HG02852 (cell line): ENCODE data around the gene DNAH2.

Experiments used
- ATAC-seq: cut with Tn5 transposase; IDR thresholded peaks from one replicate; pipeline ENCODE4 v1.9.1; 2021; ENCODE audit warnings: mild to moderate bottlenecking, moderate library complexity; ENCODE audit not compliant: unreplicated experiment

Gene DNAH2

GRCh38 chr17:7818746-7819645 is 101.5 kb downstream of the DNAH2 start:
- no peak for ATAC-seq

DNA sequence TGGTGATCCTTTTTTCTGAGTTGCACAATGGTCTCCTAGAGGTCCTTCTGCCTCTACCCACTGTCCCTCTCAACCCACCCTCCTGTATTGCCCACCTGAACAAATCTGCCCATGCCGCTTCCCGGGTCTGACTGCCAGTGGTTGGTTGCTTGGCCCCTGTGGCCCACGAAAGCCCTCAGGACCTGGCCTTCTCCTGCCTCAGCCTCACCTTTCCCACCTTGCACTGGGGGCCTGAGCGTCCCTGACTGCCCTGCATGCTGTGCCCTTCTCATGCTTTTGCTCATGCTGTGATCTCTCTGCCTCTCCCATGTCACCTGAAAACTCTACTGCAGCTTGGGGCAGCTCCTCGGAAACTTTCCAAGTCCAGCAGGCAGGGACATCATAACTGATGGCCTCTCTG is 102.7 kb downstream of the DNAH2 start:
- no peak for ATAC-seq

- no peak for ATAC-seq
Observed at GRCh38 chr17:7822126-7822525, 104.6 kb downstream of the DNAH2 start.

GRCh38 chr17:7823581-7824001 is 106.0 kb downstream of the DNAH2 start:
- ATAC-seq = no peak

DNA sequence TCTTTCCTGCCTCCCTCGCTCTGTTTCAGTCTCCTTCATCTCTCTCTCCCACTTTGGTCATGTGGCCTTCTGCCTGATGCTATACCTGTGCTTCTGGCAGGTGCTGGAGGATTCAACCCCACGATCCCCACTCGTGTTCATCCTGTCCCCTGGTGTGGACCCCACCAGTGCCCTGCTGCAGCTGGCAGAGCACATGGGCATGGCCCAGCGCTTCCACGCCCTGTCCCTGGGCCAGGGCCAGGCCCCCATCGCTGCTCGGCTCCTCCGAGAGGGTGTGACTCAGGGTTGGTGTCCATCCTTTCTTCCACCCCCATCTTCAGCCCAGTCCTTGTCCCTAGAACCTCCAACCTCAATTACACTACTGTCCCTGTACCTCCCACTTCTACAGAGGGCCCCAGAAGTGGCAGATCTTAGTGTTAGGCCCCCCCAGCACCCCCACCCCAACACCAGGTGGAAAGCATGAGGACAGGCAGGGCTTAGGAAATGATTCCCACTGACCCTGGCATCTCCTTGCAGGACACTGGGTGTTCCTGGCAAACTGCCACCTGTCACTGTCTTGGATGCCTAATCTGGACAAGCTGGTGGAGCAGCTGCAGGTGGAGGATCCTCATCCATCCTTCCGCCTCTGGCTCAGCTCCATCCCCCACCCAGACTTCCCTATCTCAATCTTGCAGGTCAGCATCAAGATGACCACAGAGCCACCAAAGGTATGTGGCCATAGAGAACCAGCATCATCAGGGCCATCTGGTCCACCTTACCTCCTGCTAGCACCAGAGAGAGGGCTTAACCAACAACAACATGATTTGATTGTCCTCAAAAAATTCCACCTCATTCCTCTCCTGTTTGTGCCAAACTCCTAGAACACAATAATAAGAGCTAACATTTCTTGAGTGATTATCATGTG is 106.7 kb downstream of the DNAH2 start:
- ATAC-seq = no peak

- ATAC-seq = no peak
Observed at GRCh38 chr17:7825206-7825990, 107.9 kb downstream of the DNAH2 start.

- ATAC-seq = no peak
Observed at GRCh38 chr17:7830616-7831015, 113.1 kb downstream of the DNAH2 start.

DNA sequence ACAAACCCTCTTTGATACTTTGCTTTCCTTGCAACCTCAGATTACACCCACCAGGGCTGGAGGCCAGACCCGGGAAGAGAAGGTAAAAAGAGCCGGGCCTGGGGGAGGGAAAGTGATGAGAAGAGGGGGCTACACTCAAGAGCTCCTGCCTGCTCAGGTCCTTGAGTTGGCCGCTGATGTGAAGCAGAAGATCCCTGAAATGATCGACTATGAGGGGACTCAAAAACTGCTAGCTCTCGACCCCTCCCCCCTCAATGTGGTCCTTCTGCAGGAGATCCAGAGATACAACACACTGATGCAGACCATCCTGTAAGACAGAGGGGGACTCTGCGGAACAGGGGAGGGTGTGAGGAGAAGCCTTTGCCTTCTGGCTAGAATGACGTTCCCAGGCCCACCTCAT is 113.7 kb downstream of the DNAH2 start:
- no peak for ATAC-seq

DNA sequence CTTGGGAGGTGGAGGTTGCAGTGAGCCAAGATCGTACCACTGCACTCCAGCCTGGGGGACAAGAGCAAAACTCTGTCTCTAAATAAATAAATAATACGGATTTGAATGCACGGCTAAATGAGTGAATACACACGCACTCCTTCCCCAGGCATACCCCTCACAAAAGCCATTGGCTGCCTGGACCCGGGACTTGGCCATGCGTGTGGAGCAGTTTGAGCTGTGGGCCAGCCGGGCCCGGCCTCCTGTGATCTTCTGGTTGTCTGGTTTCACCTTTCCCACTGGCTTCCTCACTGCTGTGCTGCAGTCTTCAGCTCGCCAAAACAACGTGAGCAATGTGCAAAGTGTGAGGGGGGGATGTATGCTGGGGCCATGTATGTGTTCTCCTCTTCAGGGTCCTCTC is 114.9 kb downstream of the DNAH2 start:
- no peak for ATAC-seq

DNA sequence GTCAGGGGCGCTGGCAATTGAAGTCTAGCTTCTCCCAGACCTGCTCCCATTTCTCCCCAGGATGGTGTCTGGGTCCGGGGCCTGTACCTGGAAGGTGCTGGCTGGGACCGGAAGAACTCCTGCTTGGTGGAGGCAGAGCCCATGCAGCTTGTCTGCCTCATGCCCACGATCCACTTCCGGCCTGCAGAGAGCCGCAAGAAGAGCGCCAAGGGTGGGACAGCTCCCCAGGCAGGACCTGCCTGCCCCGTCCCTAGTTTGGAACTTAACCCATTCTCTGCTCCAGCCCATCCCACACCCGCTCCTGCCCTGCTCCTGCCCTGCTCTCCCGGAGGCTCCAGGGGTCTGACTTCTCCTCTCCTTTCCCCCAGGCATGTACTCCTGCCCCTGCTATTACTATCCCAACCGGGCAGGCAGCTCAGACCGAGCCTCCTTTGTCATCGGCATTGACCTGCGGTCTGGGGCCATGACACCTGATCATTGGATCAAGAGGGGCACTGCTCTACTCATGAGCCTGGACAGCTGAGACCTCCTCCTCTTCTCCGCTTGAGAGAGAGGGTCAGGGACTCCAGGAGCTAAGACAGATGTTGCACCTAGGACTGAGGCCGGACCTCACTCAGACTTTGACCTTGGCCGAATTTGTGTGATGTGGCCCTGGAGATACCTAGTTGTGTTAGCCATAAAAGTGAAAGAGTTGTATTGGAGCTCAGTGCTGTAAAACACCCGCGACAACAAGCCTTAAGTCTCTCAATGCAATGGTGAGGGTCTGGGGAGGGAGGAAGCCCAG is 115.7 kb downstream of the DNAH2 start:
- ATAC-seq = no peak

GRCh38 chr17:7833795-7834541 is 116.4 kb downstream of the DNAH2 start, which contains the start of gene KDM6B:
KDM6B (plus strand) TSS chr17:7834217; CDS start chr17:7845555, 11,338 bp downstream.
- peak; percentile 56 for ATAC-seq

DNA sequence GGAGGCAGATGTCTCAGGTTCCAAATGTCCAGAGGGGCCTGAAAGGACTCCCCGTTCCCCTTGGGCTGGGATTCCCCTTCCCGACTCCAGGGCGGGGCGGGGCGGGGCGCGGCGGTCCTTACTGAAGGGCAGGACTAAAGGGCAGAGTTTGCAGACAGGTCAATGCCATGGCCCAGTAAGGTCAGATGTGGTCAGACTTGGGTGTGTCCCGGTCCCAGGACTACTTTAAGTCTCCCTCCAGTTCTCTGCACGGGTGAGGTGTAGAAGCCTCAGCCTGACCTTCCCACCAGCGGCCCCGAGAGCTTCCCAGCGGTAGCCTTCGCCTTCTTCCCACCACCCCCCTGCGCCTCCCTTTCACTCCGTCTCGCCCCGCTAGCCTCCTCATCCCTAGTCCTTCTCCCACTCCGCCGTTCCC is 117.0 kb downstream of the DNAH2 start:
- ATAC-seq = no peak

DNA sequence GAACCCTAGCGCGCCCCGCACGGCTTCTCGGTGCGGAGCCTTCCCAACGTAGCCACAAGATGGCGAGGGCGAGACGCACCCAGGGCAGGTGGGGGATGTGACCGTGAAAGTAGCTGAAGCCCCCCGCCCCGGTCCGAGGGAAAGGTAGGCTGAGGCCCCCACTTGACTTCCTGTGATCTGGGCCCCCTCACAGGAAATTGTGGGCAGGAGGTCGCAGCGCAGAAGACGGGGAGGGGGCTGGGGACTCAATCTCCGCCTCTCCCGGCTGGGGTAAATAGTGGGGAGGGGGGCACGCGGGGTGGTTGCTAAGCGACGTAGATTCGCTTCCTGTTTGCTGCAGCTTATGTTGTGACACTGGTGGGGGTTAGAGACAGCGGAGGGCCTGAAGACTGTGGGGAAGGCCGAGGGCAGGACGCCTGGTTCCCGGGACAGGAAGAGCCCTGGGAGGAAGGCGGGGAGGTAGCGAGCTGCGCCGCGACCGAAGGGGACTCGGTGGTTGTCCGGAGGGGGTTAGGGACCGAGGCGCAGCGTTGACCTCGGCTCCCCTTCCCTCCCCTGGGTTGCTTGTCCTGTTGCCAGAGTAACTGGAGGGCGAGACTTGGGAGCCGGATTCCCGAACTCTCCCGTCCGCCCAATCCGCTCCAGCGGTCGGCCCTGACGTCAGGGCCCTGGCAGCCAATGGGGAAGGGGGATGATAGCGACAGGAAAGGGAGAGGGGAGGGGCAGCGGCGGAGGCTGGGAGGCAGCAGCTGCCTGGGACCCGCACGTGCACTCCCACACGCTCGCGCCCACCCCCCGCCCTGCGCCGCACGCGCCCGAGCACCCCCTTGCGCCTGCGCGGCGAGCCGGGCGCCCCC is 117.6 kb downstream of the DNAH2 start:
- peak; percentile 46 for ATAC-seq

DNA sequence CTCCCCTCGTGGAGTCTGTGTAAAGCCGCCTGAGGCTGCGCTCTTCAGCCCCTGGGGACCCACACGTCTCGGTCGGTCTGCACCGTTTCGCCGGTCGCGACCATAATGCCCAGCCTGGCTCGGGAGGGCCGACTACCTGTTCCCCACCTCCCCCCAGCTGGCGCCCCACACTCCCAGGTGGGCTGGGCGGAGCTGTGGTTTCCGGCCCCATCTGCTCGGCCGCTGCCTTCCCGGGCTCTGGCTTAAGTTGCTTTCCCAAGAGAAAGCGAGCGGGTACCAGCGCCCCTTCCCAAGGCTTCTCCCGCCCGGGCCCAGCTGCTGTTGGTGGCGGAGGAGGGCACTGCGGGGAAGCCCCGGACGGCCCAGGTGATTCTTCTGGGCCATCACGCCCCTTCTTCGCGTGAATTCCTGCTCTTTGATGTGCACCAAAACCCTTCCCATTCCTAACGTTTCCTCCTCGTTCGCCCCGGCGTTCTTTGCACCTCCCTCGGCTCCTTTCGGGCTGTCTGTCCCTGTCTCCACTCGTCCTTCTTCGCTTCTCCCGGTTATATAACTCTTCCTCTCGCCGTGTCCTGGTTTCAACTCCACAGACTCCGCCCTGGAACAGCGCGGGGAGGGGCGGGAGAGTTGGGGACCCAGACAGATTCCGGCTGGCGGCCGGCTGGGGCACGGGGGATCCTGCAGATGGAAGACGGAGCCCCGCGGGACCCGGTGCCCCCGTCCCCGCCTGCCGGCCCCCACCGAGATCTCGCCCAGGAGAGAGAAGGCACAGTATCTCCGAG is 118.5 kb downstream of the DNAH2 start:
- peak; percentile 24 for ATAC-seq

DNA sequence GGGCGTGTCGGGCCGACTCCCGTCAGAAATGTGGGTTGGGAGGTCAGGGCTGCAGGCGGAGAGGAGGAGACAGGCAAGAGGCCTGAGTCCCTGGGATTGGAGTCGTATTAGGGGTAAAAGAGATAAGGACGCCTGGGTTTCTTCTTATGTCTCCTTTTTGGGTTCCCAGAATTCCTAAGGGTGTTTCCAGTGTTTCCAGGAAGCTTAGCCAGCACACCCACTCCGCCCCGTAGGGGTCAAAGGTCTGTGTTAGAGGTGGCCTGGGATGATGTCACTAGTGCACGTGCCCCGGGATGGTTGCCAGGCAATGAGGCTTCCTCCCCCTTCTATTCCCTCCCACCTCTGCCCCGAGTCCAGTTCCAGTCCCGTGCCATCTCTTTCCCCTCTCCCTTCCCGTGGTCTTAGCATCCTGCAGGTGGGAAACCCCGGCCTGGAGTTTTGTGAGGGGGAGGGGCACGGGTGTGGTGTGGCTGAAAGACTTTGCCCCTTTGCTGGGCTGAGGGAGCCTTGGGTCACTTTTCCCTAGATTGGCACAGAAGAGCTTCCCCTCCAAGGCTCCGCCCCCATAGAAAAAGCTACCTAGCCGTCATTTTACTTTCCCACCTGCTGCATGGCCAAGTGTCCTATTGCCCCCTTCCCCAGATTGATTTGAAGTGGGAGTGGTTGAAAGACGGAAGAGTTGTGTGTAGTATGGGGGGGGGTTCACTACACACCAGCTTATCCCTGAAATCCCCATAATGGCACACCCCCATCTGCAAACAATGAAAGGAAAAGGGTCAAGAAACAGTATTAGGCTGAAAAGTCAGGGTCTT is 119.3 kb downstream of the DNAH2 start:
- ATAC-seq = no peak

GRCh38 chr17:7837408-7838088 is 120.0 kb downstream of the DNAH2 start:
- no peak for ATAC-seq
